Posterior vena cava (tissue), 2 donors: ENCODE measurements around the gene IL1R1. TPM values are rescaled to one million over a fixed set of nuclear protein-coding genes. Genes with fewer than 3 reads are reported as not detected.

Experiments
- DNase-seq: peaks from one replicate; pipeline ENCODE4 v3.0.0-alpha.2; 2020; ENCODE audit warnings: low spot score
- intact Hi-C, 2 donors: fragments of 100-400 bp; cut with DNase I; formaldehyde crosslinking; loops; one replicate each; pipeline versions ENCODE4 v1.14.1 to v1.14.2; 2022 to 2023
- total RNA-seq, 2 donors: library from RNA; stranded (reverse); fragmentation: NEBNext Ultra II Directional; extraction: Animal tissue kit (Norgen Biotek cat#: 25700); gene quantifications; one replicate each; pipeline ENCODE4 v1.2.1, GENCODE V29; 2021
- donor health status: DM: yes; HTN: yes; CAD: no.
- donor health status: DM: yes; HTN: yes; CAD: no.

IL1R1 gene
- total RNA-seq, 2 donors from 2014 or later, result 147 to 189 TPM

DNA sequence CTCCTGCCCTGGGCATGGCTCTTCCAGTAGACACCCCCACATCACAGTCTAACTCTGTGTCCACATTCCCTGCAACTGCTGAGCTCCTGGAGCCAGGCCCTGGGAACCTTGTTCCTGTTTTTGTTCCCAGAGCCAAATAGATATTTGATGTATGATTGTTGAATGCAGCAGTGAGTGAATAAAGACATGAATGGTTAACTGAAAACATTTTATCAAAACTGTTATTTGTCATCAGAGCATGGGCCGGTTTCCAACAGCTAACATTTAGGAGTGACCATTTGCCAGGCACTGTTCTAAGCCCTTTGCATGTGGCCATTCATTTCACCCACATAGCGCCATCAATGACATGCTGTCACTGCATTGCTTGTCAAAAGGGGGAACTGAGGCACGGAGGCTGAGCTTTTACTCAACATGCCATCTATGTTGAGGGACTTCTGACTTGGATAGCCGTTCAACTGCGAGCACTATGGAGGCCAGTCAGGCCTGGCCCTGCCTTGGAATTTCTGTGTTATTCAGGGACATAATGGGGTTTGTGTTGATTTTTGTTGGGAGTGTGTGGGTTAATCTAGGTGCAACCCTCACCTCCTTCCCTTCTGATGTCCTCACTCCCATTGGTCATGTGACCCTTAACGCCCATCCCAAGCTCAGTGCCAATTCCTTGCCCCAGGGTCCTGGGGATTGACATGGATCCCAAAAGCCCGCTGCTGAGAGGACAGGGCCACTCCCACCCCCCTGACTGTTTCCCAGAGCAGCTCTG, 12.6 kb downstream of the IL1R1 start:
- intact Hi-C loops, result loop anchor here in 1 of 2 donors (10.0 kb wide), 1 partner anchor 280 kb away; no protein-coding TSS in a partner anchor
- no peak for DNase-seq

DNA sequence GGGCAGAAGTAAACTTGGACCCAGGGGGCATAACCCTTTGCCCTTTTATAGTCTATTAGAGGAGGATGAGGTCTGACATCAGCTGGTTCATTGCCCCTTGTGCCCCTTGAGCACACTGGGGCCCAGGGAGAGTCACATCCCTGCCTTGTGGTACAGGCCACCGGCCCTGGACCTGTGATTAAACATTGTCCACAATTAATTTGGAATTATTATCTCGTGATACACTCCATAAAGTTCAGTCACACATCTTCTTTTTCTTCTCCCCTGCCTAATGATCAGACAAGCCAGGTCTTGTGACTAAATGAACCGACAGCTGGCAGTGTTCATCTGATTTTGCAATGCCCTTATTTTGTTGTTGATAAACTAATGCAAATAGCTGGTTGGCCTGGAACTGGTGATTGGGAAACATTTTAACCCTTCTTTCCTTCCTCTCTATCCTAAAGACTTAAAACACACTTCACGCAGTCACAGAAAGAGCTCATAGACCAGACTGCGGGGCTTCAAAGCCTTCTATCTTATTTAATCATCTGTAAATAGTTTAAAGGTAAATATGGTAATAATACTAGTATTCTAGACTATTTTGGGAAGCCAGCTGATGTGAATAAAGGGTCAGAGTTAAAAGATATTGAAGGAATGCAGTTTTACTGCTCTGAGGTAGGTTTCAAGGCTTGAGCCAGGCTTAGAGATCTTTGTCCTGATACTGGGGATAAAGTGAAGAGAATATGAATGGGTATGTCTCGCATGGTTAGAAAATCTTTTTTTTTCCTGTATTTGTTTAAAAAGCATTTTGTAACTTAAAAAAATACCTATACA, 13.4 kb downstream of the IL1R1 start:
- intact Hi-C loops, result loop anchor here in 1 of 2 donors (10.0 kb wide), 1 partner anchor 281 kb away; no protein-coding TSS in a partner anchor
- no peak for DNase-seq

- intact Hi-C loops, result loop anchor here in 1 of 2 donors (10.0 kb wide), 1 partner anchor 283 kb away; no protein-coding TSS in a partner anchor
- DNase-seq, result no peak
These were observed 15.6 kb downstream of the IL1R1 start for GRCh38 chr2:102158011-102158755.

DNA sequence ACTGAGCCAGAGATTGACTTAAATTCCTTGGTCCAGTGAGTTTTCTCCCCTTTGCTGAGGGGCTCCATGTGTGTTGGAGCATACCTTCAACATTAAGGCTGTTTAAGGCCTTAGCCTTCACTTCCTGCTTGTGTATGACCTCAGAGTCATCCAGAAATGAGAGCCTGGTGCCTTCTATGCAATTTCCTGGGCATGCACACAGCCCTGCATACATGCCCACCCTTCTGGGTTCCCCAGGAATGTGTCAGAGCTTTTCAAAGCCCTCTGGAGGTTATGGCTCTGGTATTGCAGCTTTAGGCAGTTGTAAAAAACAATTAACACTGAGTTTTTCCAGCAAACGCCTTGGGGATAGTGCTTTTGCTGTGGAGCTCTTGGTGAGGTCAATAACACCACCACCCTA, 16.7 kb downstream of the IL1R1 start:
- DNase-seq, result no peak
- intact Hi-C loops, result loop anchor here in 1 of 2 donors (10.0 kb wide), 1 partner anchor 284 kb away; no protein-coding TSS in a partner anchor

DNA sequence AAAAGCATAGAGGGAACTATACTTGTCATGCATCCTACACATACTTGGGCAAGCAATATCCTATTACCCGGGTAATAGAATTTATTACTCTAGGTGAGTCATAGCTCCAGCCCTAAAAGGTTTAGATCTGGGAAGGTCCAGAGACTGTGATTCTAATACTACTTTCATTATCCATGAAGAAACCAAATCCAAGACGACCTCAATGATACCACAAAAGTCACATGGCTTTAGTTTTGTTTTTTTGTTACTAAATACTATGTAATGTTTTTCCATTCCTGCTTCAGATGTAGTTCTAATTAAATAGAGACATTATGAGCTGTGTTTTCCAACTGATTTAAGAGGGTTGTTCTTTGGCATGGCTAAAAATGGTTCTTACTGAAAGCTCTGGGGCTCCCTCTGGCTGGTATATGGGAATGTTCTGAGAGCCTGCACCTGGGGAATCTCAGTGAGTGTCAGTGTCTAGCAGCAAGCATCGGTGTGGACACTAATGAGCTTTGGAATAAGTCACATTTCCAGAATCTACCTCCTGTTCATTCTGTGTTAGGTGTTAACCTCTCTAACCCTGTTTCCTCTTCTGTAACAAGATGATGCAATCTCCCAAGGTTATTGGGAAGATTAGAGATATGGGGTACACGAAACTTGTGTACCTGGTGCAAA, 23.8 kb downstream of the IL1R1 start:
- no peak for DNase-seq
- intact Hi-C loops, result loop anchor here in 1 of 2 donors (10.0 kb wide), 1 partner anchor 142 kb away; no protein-coding TSS in a partner anchor

- intact Hi-C loops, result loop anchor here in 1 of 2 donors (10.0 kb wide), 1 partner anchor 143 kb away; no protein-coding TSS in a partner anchor
- no peak for DNase-seq
These were observed 25.7 kb downstream of the IL1R1 start for GRCh38 chr2:102168026-102168771.

GRCh38 chr2:102171946-102172345, 29.4 kb downstream of the IL1R1 start:
- intact Hi-C loops, result no loop called here
- DNase-seq, result no peak

- intact Hi-C loops, result no loop called here
- DNase-seq, result no peak
These were observed 30.2 kb downstream of the IL1R1 start for GRCh38 chr2:102172745-102173144.

GRCh38 chr2:102176172-102176571, 33.6 kb downstream of the IL1R1 start:
- DNase-seq, result no peak
- intact Hi-C loops, result no loop called here

GRCh38 chr2:102177814-102178478, 35.4 kb downstream of the IL1R1 start:
- DNase-seq, result no peak
- intact Hi-C loops, result no loop called here

DNA sequence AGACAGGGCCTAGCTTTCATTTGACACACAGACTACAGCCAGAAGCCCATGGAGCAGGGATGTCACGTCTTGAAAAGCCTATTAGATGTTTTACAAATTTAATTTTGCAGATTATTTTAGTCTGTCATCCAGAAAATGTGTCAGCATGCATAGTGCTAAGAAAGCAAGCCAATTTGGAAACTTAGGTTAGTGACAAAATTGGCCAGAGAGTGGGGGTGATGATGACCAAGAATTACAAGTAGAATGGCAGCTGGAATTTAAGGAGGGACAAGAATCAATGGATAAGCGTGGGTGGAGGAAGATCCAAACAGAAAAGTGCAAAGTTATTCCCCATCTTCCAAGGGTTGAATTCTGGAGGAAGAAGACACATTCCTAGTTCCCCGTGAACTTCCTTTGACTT, 36.5 kb downstream of the IL1R1 start:
- intact Hi-C loops, result no loop called here

DNA sequence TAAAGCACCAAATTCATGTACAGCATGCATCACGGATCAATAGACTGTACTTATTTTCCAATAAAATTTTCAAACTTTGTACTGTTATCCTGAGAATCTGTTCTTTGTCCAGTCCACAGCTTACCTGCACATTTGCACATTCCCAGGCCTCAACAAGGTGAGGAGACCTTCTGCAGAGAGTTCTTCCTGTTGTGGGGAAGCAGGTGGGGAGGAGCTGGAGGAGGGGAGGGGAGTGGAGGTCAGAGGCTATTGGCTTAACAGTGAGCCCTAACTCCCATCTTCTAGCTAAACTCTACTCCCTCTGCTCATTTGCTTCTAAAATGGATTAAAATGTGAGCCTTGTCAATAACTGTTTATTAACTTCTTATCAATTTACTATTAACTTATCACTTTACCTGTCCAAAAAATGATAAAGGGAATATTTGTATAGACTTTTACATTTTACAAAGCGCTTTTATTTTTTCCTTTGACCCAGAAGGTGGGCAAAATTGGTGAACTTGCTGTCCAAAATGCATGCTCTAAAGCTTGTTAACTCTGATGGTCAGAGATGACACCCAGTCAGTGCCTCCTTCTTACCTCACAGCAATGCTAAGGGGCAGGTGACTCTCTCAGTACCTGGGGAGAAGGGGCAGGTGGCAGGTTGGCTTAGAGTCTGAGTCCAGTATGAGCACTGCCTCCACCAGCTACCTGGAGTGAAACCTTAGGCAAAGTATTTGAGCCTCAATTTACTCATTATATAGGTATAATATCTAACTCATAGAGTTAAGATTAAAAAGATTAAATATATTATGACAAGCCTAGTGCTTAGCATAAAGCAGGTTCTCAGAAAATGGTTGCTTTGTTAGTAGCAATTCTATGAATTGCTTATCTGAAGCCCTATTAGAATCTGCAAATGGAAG, 37.5 kb downstream of the IL1R1 start:
- no peak for DNase-seq
- intact Hi-C loops, result no loop called here

More for the DNA sequence above, 36.5 kb downstream of the IL1R1 start:
- DNase-seq, result no peak

DNA sequence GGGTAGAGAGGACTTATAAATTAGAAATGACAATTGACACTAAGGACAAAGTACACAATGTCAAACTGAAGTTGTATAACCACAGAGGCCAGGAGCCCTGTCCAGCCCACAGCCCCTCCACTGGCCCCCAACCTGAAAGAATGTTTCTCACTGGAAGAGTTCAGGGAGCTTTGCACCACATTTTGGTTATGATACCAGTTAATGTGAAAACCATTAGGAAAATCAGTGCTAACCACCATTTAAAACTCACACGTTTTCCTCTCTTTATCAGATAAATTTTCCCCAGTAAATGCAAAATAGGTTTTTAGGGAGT, 38.1 kb downstream of the IL1R1 start:
- intact Hi-C loops, result no loop called here
- DNase-seq, result no peak

- DNase-seq, result no peak
- intact Hi-C loops, result no loop called here
These were observed 38.8 kb downstream of the IL1R1 start for GRCh38 chr2:102181376-102181775.

DNA sequence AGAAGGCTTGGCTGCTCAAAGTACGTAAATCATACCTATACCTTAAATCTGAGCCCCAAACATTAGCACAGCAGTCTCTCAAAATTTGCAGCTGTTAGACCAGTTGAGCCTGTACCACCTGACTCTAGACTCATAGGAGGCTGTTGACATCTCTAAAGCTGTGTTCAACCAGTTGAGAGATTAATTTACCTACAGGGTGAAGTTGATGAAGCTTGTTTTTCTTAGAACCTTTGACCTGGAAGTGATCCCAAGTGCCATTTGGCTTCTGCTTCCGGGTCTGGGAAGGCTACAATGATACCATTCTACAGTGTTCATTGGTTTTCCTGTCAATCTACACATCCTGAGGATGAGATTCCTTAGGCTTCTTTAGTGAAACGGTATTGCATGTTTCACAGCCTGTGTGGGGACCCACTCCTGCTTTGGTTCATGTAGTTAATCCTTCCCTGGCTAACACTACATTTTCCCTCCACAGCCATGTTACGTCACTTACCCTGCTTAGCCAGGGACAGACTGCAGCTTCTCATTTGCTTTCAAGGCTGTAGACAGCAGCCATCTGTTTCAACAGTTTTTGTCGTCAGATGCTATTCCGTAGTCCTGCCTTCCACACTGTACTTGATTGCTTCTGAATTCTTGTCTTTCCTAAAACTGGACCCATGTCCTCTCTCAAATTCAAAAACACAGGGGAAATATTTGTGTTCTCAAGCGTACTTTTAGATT, 39.5 kb downstream of the IL1R1 start:
- DNase-seq, result no peak
- intact Hi-C loops, result no loop called here

DNA sequence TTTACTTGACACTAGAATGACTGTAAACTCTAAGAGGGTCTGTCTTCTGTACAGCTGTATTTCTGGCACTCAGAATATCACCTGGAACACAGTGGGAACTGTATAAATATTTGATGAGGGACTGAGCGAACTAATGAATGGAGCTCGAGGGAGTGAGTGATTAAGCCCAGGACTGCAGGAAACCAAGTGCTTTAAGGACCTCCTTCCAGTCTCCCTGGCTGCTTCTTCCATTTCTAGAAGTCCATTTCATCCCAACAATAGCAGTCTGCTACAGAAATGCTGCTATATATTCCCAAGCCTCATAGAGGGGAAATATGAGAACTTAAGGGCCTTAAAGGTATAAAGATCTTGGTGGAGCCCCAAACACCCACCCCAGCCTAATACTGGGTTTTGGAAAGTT, 41.5 kb downstream of the IL1R1 start:
- DNase-seq, result no peak
- intact Hi-C loops, result no loop called here
